ENCODE data around the gene PPP2R2C.

Gene PPP2R2C

DNA sequence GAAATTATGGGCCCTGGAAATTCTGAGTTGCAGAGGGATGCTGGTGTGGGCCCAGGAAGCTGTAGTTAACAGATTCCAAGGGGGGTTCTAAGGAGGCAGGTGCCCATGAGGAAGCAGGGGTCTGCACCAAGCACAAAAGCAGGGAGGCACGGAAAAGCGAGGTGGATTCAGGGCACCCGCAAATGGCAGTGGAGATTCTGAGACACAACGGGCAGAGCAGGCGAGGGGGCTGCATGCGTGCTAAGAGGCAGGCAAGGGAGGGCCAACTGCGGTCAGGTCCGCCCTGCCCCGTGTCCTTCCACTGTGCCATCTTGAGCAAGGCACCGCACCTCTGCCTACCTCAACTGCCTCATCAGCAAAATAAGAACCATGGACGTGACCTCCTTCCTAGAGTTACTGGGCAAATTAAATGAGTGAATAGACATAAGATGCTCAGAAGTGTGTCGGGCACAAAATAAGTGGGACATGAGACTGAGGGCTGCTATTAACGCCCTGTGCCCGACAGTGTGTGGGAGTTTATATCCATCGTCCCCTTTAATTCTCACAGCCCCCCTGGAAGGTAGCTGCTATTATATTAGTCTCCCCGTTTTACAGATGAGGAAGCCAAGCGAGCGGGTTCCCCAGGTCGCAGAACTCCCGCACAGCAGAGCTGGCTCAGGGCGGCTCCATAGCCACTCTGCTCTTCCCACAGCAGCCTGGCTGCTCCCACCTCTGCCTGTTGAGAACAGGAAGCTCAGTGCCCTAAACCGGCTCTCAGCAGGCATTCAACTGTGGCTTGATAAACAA, 67.6 kb downstream of the PPP2R2C start:
- DNase-seq (ENCODE audit: low read depth in 2 of 2) = no peak

DNA sequence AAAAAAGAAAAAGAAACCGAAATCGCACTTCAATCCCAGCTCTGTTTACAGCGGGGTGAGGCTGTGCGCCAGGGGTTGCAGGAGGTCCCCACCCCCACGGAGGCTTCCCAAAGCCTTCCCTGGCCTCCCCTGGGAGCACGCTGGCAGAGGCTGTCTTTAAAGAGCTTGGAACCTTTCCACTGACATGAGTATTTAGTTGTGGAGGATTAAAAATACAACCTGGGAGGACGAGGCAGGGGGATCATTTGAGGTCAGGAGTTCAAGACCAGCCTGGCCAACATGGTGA, 69.1 kb downstream of the PPP2R2C start:
- no peak for DNase-seq (ENCODE audit: low read depth in 2 of 2)

DNA sequence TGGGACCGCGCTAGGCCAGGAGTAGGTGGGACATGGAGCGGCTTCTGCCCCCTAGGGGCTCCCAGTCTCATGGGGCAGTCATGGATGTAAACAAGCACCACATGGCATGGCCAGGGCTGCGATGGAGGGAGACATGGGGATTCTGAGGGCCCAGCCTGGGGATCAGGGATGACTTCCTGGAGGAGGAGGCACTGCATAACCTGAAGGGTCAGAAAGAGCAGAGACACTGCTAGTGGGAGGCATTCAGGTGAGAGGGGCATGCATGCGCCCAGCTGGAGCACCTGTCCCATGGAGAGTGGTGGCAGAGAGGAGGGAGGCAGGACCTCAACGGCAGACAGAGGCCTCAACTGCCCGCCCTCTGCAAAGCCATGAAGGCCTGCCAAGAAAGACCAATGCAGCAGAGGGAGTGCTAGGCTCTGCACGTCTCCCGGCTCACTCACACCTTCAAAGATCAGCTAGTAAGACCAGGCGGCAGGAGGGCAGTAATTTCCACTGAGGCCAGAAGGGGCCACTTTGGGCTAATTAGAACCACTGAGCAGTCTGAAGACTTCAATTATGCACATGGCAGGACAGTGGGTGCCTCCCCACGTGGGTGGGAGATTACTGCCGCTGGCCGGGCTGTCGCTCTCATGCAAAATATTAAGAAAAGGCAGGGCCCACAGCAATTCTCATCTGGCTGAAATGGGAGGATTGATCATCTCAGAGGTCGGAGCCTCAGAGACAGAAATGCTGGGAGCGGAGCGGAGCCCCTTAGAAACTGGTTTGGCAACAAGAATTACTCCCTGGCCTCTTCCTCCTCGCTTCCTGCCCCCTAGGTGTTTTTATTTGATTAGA, 69.6 kb downstream of the PPP2R2C start:
- DNase-seq (ENCODE audit: low read depth in 2 of 2) = no peak

DNA sequence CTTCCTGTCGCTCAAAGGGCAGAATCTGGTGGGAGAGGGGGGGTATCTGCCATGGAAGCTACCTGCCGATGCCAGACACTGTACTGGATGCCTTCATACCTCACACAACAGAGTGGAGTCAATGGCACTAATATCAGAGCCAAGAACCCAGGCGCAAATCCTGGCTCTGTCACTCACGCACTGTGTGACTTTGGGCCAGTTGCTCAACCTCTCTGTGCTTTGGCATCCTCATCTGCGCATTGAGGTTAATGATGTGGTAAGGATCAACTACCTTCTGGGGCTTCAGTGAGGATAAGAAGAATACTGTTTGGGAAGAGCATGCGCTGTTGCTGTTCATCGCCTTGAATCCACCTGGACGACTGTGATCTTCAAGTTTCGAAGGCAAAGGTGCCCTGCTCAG, 70.6 kb downstream of the PPP2R2C start:
- DNase-seq (ENCODE audit: low read depth in 2 of 2) = no peak

DNA sequence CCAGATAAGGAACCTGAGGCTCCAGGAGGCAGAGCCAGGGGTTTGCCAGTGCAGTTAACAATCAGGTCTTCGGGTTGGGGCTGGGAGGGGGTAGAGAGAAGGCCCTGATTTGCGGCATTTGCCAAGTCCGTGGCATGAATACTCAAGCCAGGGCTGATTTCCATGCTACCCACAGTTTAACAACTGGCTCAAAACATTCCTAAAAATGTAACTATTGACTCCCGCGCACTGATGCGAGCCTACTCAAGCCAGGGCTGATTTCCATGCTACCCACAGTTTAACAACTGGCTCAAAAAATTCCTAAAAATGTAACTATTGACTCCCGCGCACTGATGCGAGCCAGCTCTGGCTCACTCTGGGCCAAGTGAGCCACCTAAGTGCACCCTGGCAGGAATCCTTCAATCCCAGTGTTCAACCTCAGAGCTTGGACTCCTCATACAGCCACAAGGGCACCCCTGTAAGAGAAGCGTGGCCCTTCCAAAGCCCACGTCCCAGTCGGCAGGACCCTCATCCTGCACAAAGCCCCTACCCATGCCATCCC, 75.6 kb downstream of the PPP2R2C start:
- no peak for DNase-seq (ENCODE audit: low read depth in 2 of 2)

DNA sequence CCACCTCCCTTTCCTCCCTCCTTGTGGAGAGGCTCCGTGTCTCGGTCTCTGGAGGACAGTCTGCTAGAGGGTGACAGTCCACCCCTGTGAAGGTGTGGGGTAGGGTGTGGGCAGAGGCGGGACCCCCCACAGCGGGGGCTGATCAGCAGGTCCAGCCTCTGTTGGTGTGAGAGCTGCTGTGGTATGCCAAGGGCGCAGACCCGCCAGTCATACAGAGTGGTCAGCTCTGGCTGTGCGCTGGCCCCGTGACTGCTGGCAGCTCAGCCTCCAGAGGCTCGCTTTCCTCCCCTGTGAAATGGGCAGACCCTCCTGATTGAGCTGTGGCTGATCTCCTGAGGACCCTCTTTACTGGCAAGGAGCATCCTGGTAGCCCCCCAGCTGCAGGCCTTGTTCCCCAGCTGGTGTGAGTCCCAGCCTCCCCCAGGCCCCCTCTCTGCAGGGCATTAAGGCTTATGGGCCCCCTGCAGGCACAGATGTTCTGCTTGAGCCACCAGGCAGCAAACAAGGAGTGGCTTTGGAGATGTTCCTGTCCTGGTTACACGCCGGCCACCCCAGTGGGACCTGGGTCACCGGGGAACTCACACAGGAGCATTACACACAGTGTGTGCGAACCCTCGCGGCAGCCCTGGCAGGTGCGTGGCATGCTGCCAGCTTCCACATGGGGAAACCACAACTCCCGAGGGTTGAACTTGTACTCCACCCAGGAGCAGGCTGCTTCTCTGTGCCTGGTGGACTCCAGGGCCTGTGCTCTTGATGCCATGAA, 76.8 kb downstream of the PPP2R2C start:
- DNase-seq (ENCODE audit: low read depth in 2 of 2) = no peak

DNA sequence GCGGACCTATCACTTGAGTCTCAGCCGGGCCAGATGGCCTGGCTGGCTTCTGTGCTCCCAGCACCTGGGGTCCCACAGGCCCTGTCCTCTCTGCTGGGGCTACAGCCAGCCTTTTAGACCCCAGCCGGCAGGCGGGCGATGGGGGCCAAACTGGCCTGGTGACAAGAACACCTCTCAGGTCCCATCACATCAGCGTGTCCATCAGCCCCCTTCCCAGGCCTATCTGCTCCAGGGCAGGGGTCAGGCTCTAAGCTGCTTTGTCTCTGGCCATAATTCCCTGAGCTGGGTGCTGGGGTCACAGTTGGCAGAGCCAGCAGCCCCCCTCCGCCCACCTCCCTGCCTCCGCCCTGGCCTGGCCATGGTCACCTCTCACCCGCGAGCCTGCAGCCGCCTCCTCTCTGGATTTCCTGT, 77.7 kb downstream of the PPP2R2C start:
- DNase-seq (ENCODE audit: low read depth in 2 of 2) = no peak

DNA sequence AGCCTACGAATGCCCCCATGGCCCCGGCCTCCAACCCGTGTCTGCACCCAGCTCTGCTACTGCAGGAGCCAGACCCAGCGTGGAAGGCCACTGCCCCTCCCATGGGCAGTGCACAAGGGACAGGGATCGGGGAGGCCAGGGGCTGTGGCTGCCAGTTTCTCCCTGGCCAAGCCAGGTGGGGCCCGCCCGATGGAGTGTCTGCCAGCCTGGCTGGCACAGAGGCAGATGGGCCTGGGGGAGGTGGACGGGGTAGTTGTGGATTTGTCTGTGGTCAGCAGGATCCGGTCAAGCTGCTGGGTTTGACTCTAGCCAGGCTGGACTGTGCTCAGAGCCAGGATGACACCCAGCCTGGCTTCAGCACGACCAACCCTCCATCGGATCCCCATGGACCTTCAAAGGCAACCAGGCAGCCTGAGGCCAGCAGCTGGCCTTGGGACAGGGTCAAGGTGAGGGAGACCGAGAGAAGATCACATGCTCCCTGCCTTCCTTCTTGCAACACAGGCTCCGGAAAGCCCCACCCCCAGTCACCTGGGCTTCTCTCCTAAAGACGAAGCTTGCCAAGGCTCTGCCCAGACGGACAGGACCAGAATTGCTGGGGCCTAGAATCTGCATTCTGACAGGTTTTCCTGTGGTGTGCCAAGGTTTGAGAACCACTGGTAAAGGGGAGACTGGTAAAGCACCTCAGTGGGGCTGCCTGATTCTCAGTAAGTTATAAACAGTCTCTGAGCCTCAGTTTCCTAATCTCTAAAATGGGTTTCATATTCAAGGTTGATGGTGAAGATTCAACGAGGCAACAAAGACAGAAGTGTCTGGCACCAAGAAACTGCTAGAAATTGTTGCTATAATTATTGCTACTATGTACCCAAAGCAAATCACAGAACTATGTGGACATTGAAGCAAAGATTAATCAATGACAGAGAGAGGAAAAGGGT, 78.6 kb downstream of the PPP2R2C start:
- no peak for DNase-seq (ENCODE audit: low read depth in 2 of 2)

DNA sequence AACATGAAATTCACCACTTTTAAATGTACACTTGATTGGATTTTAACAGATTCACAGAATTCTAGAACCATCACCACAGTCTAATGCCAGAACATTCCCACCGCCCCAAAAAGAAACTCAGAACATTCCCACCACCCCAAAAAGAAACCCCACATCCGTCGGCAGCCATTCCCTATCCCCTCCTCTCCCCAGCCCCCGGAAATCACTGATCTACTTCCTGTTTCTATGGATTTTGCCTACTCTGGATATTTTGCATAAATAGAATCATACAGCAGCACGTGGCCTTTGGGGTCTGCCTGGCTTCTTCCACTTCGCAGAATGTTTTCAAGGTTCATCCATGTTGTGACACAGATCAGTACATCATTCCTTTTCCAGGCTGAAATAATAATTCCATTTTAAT, 79.3 kb downstream of the PPP2R2C start:
- DNase-seq (ENCODE audit: low read depth in 2 of 2) = no peak

DNA sequence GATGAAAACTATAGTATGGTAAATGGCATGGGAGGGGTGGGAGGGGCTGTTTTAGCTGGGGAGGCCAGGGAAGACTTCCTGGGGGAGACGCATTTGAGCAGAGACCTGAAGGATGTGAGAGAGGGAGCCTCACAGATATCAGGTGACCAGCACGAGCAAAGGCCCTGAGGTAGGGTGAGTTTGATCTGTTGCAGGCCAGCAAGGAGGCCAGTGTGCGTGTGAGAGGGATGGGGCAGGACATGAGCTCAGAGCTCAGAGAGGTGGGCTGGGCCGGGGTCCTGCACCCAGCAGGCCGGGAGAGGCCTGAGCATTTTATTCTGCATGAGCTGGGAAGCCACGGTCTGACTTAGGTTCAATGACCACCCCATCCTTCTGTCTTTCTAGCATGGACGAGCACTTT, 80.0 kb downstream of the PPP2R2C start:
- no peak for DNase-seq (ENCODE audit: low read depth in 2 of 2)

DNA sequence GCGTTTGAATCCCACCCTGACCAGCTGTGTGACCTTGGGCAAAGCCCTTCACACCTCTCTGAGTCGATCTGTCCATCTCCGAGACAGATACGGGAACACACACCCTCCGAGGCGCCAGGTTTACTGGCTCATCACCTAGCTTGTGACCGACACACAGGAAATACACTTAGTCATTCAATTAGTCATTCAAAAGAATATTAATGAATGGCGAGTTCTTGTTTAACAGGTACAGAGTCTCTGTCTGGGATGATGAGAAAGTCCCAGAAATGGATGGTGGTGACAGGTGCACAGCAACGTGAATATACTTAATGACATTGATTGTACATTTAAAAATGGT, 80.6 kb downstream of the PPP2R2C start:
- DNase-seq (ENCODE audit: low read depth in 2 of 2) = no peak

DNA sequence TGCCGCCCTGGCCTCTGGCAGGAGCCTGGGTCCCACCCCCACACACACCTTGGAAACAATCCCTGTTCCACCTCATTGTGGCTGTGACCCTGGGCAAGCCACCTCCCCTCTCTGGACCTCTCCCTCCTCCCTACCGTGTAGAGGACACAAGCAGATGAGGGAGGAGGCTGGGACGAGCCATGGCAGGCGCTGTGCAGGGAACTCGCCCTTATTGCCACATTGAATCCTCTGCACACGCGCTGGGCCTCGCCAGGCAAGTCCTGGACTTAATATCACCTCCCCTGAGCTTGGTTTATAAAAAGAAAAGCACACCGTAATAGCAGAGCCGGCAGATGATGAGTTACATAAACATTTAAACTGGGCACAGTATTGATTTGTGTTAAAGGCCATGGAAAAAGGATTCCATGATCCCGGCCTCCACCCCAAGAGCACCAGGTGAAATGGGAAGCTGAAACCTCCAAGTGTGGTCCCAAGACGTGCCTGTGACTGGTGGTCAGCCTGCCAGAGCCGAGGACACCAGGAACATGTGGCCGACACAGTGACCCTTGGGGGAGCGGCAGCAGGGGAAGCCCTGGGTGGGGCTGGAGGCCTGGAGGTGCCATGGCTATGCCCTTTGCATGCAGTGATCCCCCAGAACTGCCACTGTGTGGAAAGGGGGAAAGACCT, 81.1 kb downstream of the PPP2R2C start:
- no peak for DNase-seq (ENCODE audit: low read depth in 2 of 2)

DNA sequence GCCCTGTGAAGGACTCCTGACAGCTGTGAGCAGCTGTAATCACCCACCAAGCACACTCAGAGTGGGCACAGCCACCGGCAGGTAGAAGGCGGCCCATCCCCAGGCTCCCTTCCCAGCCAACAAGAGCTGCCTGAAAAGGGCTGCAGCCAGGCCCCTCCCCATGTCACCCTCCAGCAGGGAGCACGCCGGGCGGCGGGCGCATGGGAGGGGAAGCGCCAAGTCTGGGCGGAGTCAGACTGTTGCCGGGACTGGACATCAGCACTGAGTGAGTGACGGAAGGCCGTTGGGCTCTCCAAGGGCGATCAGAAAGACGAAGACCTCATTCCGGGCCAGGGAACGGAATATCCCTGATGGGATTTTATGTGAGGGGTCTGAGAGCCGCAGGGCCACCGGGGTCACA, 82.1 kb downstream of the PPP2R2C start:
- DNase-seq (ENCODE audit: low read depth in 2 of 2) = no peak

DNA sequence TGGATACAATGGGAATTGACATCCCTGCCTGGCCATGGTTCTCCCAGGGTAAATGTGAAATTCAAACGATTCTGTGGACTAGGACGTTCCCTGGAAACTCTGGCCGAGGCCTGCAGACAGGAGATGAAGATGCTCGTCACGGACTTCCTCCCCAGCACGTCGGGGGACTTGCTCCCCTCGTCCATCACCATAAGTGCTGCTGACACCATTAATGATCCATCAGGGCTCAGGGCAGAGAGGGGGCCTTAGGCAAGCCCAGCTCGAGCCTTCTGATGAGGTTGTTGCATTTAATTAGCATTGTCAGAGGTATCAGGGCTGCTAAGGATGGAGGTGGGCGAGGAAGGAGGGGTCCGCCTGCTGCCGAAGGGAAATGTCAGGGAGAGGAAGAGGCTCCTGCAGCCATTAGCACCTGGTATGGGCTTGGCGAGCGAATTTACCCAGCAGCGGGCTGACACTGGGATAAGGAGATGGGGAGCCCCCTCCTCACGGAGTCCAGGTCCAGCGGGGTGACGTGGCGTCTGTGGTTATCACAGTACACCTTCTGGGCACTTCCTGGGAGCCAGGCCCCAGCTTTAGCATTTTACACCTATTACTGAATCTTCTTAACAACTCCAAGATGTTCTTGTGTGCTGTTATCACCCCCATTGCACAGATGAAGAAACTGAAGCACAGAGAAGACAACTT, 83.1 kb downstream of the PPP2R2C start:
- DNase-seq (ENCODE audit: low read depth in 2 of 2) = no peak

DNA sequence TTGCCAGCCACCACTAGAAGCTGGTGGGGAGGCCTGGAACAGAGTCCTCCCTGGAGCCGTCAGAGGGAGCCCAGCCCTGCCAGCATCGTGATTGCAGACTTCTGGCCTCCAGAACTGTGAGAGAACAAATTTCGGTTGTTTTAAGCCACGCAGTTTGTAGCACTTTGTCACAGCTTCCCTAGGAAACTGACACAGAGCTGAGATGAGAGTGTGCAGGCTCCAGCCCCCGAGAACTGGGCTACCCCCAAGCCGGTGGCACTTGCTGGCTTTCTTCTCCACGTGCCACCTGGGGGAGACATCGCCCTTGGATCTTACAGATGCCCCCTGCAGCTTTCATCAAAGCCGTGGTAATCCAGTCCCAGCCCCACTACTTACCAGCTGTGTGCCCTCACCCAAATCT, 83.7 kb downstream of the PPP2R2C start:
- no peak for DNase-seq (ENCODE audit: low read depth in 2 of 2)

DNA sequence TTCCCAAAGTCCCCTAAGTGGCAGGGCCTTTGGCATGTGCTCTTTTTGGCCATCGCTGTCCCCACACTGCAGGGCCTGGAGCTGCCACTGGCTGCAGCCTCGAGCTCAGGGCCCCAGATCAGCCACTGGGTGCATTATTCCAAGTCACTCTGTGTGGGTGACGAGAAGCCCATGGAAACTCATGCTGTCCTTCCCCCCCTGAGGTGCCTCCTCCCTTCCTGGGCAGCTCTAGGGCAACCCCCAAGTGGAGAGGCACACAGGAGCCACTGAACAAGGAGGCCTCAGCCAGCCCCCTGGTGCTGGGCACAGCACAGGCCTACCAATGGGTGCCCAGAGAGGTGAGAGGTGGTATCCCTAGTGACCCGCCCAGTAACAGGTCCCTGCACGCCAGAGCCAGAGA, 84.5 kb downstream of the PPP2R2C start:
- DNase-seq (ENCODE audit: low read depth in 2 of 2) = no peak

DNA sequence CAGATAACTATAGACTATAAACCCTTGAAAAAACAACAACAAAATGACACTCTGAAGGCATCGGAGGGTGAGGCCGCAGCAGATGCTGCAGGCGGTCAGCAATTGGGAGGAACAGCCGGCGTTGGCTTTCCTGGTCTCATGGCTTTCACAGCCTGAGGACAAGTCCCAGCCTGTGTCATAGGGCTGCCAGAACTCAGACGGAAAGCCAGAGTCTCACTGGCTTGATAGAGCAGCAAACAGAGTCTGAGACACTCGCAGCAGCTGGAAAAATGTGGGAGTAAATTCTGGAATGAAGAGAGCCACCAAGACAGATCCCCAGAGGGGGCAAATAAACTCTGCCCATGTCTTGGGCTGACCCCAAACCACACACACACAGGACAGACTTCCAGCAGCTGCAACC, 86.3 kb downstream of the PPP2R2C start:
- no peak for DNase-seq (ENCODE audit: low read depth in 2 of 2)

DNA sequence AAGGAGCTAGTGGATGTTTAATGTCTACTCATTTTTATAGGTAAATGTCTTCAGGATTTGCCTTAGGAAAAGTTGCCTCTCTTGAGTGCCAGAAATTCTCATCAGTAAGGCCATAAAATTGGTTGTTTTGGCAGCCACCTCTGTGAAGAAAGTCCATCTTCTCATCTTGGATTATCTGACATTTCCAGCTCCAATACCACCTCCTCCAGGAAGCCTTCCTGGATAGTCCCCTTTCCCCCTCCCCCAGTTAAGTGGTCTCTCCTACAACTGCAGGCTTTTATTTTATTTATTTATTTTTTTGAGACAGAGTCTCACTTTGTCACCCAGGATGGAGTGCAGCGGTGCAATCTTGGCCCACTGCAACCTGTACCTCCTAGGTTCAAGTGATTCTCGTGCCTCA, 87.1 kb downstream of the PPP2R2C start:
- DNase-seq (ENCODE audit: low read depth in 2 of 2) = no peak

DNA sequence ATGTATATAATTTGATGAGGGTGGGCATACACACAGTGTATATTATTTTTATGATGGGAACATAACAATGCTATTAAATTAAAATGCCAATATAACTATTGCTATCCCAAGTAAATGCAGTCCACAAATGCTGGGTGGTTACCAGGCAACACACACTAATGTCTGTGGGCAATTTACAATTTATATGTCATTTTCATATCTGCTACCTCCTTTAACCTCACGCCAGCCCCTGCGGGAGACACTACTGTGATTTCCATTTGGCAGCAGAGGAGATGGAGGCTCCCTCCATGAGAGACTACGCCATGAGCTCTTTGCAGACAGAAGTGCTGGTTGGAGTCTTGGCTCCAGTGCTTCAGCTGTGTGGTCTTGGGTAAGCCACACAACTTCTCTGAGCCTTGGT, 87.9 kb downstream of the PPP2R2C start:
- no peak for DNase-seq (ENCODE audit: low read depth in 2 of 2)

DNA sequence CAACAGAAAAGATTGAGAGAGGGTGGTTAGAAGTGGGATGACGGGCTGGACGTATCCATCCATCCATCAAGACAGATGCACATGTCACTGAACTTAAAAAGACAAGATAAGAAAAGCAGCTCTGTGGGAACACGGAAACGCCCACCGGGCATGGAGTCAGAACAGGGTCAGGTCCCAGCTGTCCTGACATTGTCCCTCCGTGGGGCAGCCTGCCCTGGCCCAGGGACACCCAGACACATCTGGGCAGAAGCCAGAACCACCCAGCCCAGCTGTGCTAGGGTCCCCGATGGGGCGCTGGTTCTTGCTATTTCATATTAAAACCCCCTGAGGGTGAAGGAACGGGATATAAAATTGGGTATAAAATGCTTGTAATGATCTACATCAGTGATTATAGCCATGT, 88.5 kb downstream of the PPP2R2C start:
- no peak for DNase-seq (ENCODE audit: low read depth in 2 of 2)
